Activated CD8-positive, alpha-beta T cell treated with anti-CD3 and anti-CD28 coated beads for 36 hours (primary cell): ENCODE measurements around the gene CLEC14A. TPM values are rescaled to one million over a fixed set of nuclear protein-coding genes. Genes with fewer than 3 reads are reported as not detected.

ENCODE experiments used
- ATAC-seq: fragments of 200-7000 bp; cut with Tn5 transposase; one replicate; pipeline ENCODE4 v1.10.0; 2021; ENCODE audit warnings: mild to moderate bottlenecking, moderate library complexity
- CTCF ChIA-PET: fragments of 350-600 bp; sonication (Branson Sonifier 250); formaldehyde crosslinking; loops from one replicate; lab custom pipeline; 2021; ENCODE audit warnings: antibody characterized with exemption; lab: Charles Lee
- POLR2A ChIA-PET: fragments of 350-600 bp; sonication (Branson Sonifier 250); formaldehyde crosslinking; loops from one replicate; lab custom pipeline; 2021; ENCODE audit warnings: antibody characterized with exemption; lab: Charles Lee
- DNase-seq: peaks from one replicate; pipeline ENCODE4 v3.0.0-alpha.2; 2020
- H3K27ac Mint-ChIP-seq: one replicate; pipeline ENCODE4 v1.8.0; 2021; ENCODE audit warnings: mild to moderate bottlenecking, mixed read lengths
- H3K27me3 Mint-ChIP-seq: one replicate; pipeline ENCODE4 v1.8.0; 2021; ENCODE audit warnings: mixed read lengths
- H3K36me3 Mint-ChIP-seq: one replicate; pipeline ENCODE4 v1.8.0; 2021; ENCODE audit warnings: low read depth, mixed read lengths
- H3K4me1 Mint-ChIP-seq: one replicate; pipeline ENCODE4 v1.8.0; 2021; ENCODE audit warnings: low read depth, mixed read lengths
- H3K4me3 Mint-ChIP-seq: one replicate; pipeline ENCODE4 v1.8.0; 2021; ENCODE audit warnings: mild to moderate bottlenecking, moderate library complexity, mixed read lengths
- H3K9me3 Mint-ChIP-seq: one replicate; pipeline ENCODE4 v1.8.0; 2021; ENCODE audit warnings: mixed read lengths
- CTCF ChIP-seq: fragments of 200-600 bp; IDR thresholded peaks from one replicate; pipeline ENCODE4 v1.8.0; 2022; ENCODE audit warnings: antibody characterized with exemption, mild to moderate bottlenecking
- intact Hi-C: fragments of 100-400 bp; cut with micrococcal nuclease; formaldehyde crosslinking; loops from one replicate; pipeline ENCODE4 v1.10.0; 2022
- total RNA-seq, 2 experiments: library from RNA; stranded (reverse); gene quantifications; one replicate each; pipeline ENCODE4 v1.2.3, GENCODE V29; 2021

Gene CLEC14A
- total RNA-seq, 2 experiments from 2014 or later = not detected

GRCh38 chr14:38207377-38207735 lies 48.5 kb downstream of the CLEC14A start:
- no peak overlapping the region for H3K27ac Mint-ChIP-seq
- no peaks in the 10 kb centered on the region for H3K9me3 Mint-ChIP-seq
- peaks cover 55% of the 10 kb centered on the region for H3K27me3 Mint-ChIP-seq
- no peak for ATAC-seq
- peaks cover 23% of the 10 kb centered on the region for H3K4me1 Mint-ChIP-seq
- intact Hi-C loops = no loop called here
- ChIA-PET POLR2A (no interaction called here), CTCF (interaction anchor here (2.8 kb wide), 1 partner anchor 10 kb away, joined by 14 read pairs; no protein-coding TSS in a partner anchor)
- no peak for DNase-seq
- no peak overlapping the region for H3K4me3 Mint-ChIP-seq
- TF ChIP-seq CTCF = no peak
- no peaks in the 10 kb centered on the region for H3K36me3 Mint-ChIP-seq

- intact Hi-C loops = no loop called here
- H3K36me3 Mint-ChIP-seq = no peaks in the 10 kb centered on the region
- no peak overlapping the region for H3K4me3 Mint-ChIP-seq
- no peak overlapping the region for H3K27ac Mint-ChIP-seq
- ChIA-PET POLR2A (no interaction called here), CTCF (interaction anchor here (1.2 to 2.8 kb wide), 2 partner anchors 9 to 10 kb away, joined by 7 to 14 read pairs; no protein-coding TSS in a partner anchor)
- no peaks in the 10 kb centered on the region for H3K9me3 Mint-ChIP-seq
- peaks cover 53% of the 10 kb centered on the region for H3K27me3 Mint-ChIP-seq
- no peak for DNase-seq
- peaks cover 22% of the 10 kb centered on the region for H3K4me1 Mint-ChIP-seq
- no peak for TF ChIP-seq CTCF
- ATAC-seq = no peak
Observed at GRCh38 chr14:38206689-38207376, 49.1 kb downstream of the CLEC14A start.

GRCh38 chr14:38205949-38206665 lies 49.8 kb downstream of the CLEC14A start:
- peaks cover 21% of the 10 kb centered on the region for H3K4me1 Mint-ChIP-seq
- H3K27me3 Mint-ChIP-seq = peaks cover 51% of the 10 kb centered on the region
- no peak for ATAC-seq
- no peaks in the 10 kb centered on the region for H3K36me3 Mint-ChIP-seq
- TF ChIP-seq CTCF = no peak
- CTCF ChIA-PET = interaction anchor here (1.2 to 2.1 kb wide), 3 partner anchors 9 to 661 kb away, joined by 4 to 9 read pairs (median 7); no protein-coding TSS in a partner anchor
- H3K9me3 Mint-ChIP-seq = no peaks in the 10 kb centered on the region
- no peak for DNase-seq
- intact Hi-C loops = no loop called here
- POLR2A ChIA-PET = no interaction called here
- H3K27ac Mint-ChIP-seq = no peak overlapping the region
- no peak overlapping the region for H3K4me3 Mint-ChIP-seq

GRCh38 chr14:38205119-38205813 lies 50.6 kb downstream of the CLEC14A start:
- Mint-ChIP-seq H3K4me1 (peaks cover 16% of the 10 kb centered on the region), H3K9me3 (no peaks in the 10 kb centered on the region), H3K36me3 (no peaks in the 10 kb centered on the region), H3K27ac (no peak overlapping the region), H3K4me3 (no peak overlapping the region), H3K27me3 (peaks cover 43% of the 10 kb centered on the region)
- DNase-seq = no peak
- ChIA-PET POLR2A (no interaction called here), CTCF (interaction anchor here (1.0 to 2.1 kb wide), 3 partner anchors 8 to 662 kb away, joined by 4 to 9 read pairs (median 4); no protein-coding TSS in a partner anchor)
- ATAC-seq = no peak
- intact Hi-C loops = no loop called here
- no peak for TF ChIP-seq CTCF
